Esophagus squamous epithelium (tissue), 4 donors: ENCODE measurements around the gene SRF.

Experiments used
- CTCF ChIP-seq, 6 experiments: fragments of 450-650 bp in 4 of 6; fragments of 200-600 bp in 2 of 6; sonication (generic) in 2 of 6; IDR thresholded peaks; one replicate each; pipeline ENCODE4 v1.5.1; 2016 to 2019; ENCODE audit warnings: antibody characterized with exemption in 6 of 6, mild to moderate bottlenecking in 4 of 6, moderate library complexity in 4 of 6
- POLR2A ChIP-seq, 4 donors: fragments of 450-650 bp; IDR thresholded peaks; one replicate each; pipeline ENCODE4 v1.6.1; 2017; ENCODE audit warnings: antibody characterized with exemption in 4 of 4, mild to moderate bottlenecking in 4 of 4, moderate library complexity in 3 of 4

GRCh38 chr6:43205849-43206248 is 34.8 kb downstream of the SRF start:
- TF ChIP-seq POLR2A (IDR thresholded peaks at IDR 0.05) (no peak), CTCF (IDR thresholded peaks at IDR 0.05) (no peak)
